ENCODE results near the gene WDR33.

The WDR33 gene

GRCh38 chr2:127657232-127657595 lies 153.8 kb downstream of the WDR33 start:
- no peak for TF ChIP-seq CTCF (IDR thresholded peaks at IDR 0.05; ENCODE audit: low read depth, low read length)
- Histone ChIP-seq H3K4me3 (ENCODE audit: low read depth, low read length) (no peak overlapping the region), H3K27me3 (no peaks in the 10 kb centered on the region), H3K36me3 (no peaks in the 10 kb centered on the region), H3K9me3 (no peaks in the 10 kb centered on the region), H3K4me1 (peaks cover 6% of the 10 kb centered on the region)
- no peak for DNase-seq

- Histone ChIP-seq H3K9me3 (no peaks in the 10 kb centered on the region), H3K36me3 (no peaks in the 10 kb centered on the region), H3K27me3 (no peaks in the 10 kb centered on the region), H3K4me1 (peaks cover 8% of the 10 kb centered on the region), H3K4me3 (ENCODE audit: low read depth, low read length) (no peak overlapping the region)
- no peak for TF ChIP-seq CTCF (IDR thresholded peaks at IDR 0.05; ENCODE audit: low read depth, low read length)
- no peak for DNase-seq
Observed at GRCh38 chr2:127656569-127657231, 154.3 kb downstream of the WDR33 start.

GRCh38 chr2:127655209-127656073 lies 155.5 kb downstream of the WDR33 start:
- TF ChIP-seq CTCF (IDR thresholded peaks at IDR 0.05; ENCODE audit: low read depth, low read length), result no peak
- H3K36me3 ChIP-seq, result no peaks in the 10 kb centered on the region
- DNase-seq, result no peak
- H3K27me3 ChIP-seq, result no peaks in the 10 kb centered on the region
- no peaks in the 10 kb centered on the region for H3K9me3 ChIP-seq
- no peak overlapping the region for H3K4me3 ChIP-seq (ENCODE audit: low read depth, low read length)
- H3K4me1 ChIP-seq, result peaks cover 12% of the 10 kb centered on the region

- Histone ChIP-seq H3K4me1 (peaks cover 12% of the 10 kb centered on the region), H3K36me3 (no peaks in the 10 kb centered on the region), H3K4me3 (ENCODE audit: low read depth, low read length) (no peak overlapping the region), H3K9me3 (no peaks in the 10 kb centered on the region), H3K27me3 (no peaks in the 10 kb centered on the region)
- TF ChIP-seq CTCF (IDR thresholded peaks at IDR 0.05; ENCODE audit: low read depth, low read length), result no peak
- no peak for DNase-seq
Observed at GRCh38 chr2:127654838-127655175, 156.2 kb downstream of the WDR33 start.

GRCh38 chr2:127654084-127654837 lies 156.7 kb downstream of the WDR33 start:
- H3K36me3 ChIP-seq, result no peaks in the 10 kb centered on the region
- no peak overlapping the region for H3K4me3 ChIP-seq (ENCODE audit: low read depth, low read length)
- peaks cover 12% of the 10 kb centered on the region for H3K4me1 ChIP-seq
- TF ChIP-seq CTCF (IDR thresholded peaks at IDR 0.05; ENCODE audit: low read depth, low read length), result no peak
- DNase-seq, result no peak
- no peaks in the 10 kb centered on the region for H3K9me3 ChIP-seq
- no peaks in the 10 kb centered on the region for H3K27me3 ChIP-seq
